Measurements from ENCODE around the gene ZNF358.

ZNF358 gene

DNA sequence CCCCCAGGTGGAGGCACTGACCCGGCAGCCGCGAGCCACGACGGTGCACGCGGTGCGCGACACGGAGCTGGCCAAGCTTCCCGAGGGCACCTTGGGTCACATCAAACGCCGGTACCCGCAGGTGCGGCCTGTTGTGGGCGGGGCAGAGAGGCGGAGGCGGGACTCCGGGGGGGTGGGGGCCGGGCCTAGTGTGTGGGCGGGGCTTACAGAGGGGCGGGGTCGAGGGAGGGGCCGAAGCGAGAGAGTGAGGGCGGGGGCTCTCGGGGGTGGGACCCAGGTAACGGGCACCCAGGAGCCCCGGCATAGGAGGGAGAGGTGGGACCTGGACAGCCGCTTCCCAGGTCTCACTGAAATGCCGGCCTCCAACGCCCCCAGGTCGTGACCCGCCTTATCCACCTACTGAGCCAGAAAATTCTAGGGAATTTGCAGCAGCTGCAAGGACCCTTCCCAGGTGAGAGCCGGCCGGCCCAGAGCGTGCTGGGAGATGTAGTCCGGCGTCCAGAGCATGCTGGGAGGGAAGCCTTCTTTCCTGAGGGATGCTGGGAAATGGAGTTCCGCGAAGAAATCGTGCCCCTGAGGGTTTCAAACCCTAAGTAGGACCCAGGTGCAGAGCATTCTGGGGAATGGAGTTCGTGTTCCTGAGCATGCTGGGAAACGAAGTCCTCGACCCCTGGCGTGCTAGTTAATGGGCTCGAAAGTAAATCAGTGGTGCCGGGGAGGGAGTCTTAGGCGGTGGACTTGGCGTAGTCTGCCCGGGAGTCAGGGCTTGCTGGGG lies 35.3 kb downstream of the ZNF358 start:
- no peak overlapping the region for H3K27ac ChIP-seq
- TF ChIP-seq, protein P1, sequence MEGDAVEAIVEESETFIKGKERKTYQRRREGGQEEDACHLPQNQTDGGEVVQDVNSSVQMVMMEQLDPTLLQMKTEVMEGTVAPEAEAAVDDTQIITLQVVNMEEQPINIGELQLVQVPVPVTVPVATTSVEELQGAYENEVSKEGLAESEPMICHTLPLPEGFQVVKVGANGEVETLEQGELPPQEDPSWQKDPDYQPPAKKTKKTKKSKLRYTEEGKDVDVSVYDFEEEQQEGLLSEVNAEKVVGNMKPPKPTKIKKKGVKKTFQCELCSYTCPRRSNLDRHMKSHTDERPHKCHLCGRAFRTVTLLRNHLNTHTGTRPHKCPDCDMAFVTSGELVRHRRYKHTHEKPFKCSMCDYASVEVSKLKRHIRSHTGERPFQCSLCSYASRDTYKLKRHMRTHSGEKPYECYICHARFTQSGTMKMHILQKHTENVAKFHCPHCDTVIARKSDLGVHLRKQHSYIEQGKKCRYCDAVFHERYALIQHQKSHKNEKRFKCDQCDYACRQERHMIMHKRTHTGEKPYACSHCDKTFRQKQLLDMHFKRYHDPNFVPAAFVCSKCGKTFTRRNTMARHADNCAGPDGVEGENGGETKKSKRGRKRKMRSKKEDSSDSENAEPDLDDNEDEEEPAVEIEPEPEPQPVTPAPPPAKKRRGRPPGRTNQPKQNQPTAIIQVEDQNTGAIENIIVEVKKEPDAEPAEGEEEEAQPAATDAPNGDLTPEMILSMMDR (conservative IDR thresholded peaks at IDR 0.05), result no peak

GRCh38 chr19:7552781-7553180 lies 36.9 kb downstream of the ZNF358 start:
- TF ChIP-seq, protein P1 (conservative IDR thresholded peaks at IDR 0.05), result no peak
- no peak overlapping the region for H3K27ac ChIP-seq

DNA sequence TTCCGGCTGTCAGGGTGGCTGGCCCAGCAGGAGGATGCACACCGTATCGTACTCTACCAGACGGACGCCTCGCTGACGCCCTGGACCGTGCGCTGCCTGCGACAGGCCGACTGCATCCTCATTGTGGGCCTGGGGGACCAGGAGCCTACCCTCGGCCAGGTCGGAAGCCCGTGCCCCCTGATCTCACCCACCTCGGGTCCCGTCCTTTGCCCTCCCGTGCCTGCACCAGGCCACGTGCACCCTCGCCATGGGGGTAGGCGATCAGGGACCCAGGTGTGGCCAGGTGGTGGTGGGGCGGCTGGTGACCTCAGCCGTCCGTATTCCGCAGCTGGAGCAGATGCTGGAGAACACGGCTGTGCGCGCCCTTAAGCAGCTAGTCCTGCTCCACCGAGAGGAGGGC lies 38.7 kb downstream of the ZNF358 start:
- TF ChIP-seq, protein P1 (conservative IDR thresholded peaks at IDR 0.05), result no peak
- no peak overlapping the region for H3K27ac ChIP-seq

DNA sequence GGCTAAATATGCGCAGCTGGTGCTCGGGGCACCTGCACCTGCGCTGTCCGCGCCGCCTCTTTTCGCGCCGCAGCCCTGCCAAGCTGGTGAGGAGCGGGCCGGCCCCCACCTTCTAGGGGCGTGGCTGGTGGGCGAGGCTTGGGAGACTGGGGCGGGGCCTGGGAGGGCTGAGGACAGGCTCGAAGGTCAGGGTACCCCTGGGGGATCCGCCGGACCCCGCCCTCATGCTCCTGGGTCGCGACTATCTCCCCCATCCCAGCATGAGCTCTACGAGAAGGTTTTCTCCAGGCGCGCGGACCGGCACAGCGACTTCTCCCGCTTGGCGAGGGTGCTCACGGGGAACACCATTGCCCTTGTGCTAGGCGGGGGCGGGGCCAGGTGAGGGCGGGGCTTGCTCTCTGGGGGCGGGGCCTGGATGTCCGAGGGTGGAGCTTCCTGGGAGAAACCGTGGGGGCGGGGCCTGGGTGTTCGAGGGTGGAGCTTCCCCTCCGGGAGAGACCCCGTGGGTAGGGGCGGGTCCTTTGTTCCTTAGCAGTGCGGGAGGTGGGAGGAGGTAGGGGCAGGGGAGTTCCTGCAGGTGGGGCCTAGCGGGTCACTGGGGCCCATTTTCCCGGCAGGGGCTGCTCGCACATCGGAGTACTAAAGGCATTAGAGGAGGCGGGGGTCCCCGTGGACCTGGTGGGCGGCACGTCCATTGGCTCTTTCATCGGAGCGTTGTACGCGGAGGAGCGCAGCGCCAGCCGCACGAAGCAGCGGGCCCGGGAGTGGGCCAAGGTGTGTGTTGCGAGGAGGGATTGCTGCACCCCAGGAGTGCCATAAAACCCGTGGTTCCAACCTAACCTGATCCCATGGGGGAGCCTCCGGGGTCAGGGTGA lies 39.3 kb downstream of the ZNF358 start:
- no peak overlapping the region for H3K27ac ChIP-seq
- TF ChIP-seq, protein P1 (conservative IDR thresholded peaks at IDR 0.05), result no peak

GRCh38 chr19:7556696-7557315 lies 40.9 kb downstream of the ZNF358 start:
- TF ChIP-seq, protein P1 (conservative IDR thresholded peaks at IDR 0.05), result no peak
- no peak overlapping the region for H3K27ac ChIP-seq

- TF ChIP-seq, protein P1 (conservative IDR thresholded peaks at IDR 0.05), result no peak
- no peak overlapping the region for H3K27ac ChIP-seq
Observed at GRCh38 chr19:7558667-7559066, 42.8 kb downstream of the ZNF358 start.

DNA sequence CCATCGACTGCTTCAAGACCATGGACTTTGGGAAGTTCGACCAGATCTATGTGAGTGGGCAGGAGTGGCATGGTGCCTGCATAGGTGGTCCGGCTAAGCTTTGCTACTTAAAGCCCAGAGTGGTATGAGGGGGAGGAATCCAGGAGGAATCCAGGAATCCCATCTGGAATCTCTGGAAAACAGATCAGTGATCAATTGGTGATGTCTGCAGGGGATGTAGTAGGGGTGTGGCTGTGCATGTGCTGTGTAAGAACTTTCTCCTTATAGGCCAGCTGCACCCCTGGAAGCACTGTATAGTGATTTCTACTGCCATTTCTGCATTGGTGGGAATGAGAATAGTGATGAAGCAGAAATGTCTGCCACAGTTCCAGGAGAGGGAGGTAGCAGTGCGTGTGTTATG lies 43.2 kb downstream of the ZNF358 start:
- H3K27ac ChIP-seq, result no peak overlapping the region
- TF ChIP-seq, protein P1 (conservative IDR thresholded peaks at IDR 0.05), result no peak

All from VCaP (cell line).